Measurements from ENCODE around the gene RABGEF1.
"Not testable (repeated sequence)": the region's sequence is repeated elsewhere in the genome, so short reads cannot be mapped to it uniquely, and the experiment has no call there.

RABGEF1 gene

DNA sequence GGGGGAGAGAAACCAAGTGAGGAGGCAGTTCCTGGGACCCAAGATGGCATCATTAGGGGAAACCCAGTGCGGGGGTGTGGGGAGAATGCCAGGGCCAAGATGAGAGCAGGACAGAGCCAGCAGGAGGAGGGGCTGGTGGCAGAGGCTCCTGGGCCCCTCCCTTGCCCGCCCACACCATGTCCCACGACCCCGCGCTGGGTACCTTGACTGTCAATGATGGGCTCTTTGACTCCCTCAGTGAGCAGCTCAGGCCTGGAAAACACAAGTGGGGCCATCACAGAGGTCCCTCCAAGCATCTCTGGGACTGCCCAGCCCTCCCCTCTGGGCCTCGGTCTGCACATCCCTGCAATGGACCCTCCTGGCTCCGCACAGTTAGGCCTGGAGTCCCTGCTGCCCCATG lies 75.4 kb downstream of the RABGEF1 start:
- Histone ChIP-seq H3K9me3 (ENCODE audit: insufficient read depth, low read depth, low read length) (no peaks in the 10 kb centered on the region), H3K27ac (ENCODE audit: low read depth, low read length) (no peak overlapping the region), H3K36me3 (ENCODE audit: insufficient read depth, low read length) (peaks cover 15% of the 10 kb centered on the region), H3K4me3 (ENCODE audit: low read length) (no peak overlapping the region), H3K4me1 (ENCODE audit: insufficient read depth, low read length) (no peaks in the 10 kb centered on the region), H3K9ac (ENCODE audit: low read depth, low read length) (no peak overlapping the region), H3K27me3 (ENCODE audit: insufficient read depth, low read length) (no peaks in the 10 kb centered on the region)
- 90% methylated on average over 7 of the region's 7 CpGs for WGBS

DNA sequence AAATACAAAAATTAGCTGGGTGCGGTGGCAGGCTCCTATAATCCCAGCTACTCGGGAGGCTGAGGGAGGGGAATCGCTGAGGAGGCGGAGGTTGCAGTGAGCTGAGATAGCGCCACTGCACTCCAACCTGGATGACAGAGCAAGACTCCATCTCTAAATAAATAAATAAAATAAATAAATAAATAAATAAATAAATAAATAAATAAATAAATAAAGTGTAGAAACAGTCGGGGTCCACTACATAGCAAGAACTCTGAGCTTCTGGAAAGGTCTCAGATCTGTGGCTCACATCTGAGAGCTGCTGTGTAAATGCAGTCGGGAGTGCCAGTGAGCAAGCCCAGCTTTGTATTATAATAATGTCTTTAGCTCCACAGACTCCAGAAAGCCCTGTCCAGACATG lies 76.1 kb downstream of the RABGEF1 start:
- H3K27ac ChIP-seq (ENCODE audit: low read depth, low read length); H3K27me3 ChIP-seq (ENCODE audit: insufficient read depth, low read length); H3K36me3 ChIP-seq (ENCODE audit: insufficient read depth, low read length); H3K4me1 ChIP-seq (ENCODE audit: insufficient read depth, low read length); H3K4me3 ChIP-seq (ENCODE audit: low read length); H3K9me3 ChIP-seq (ENCODE audit: insufficient read depth, low read depth, low read length); H3K9ac ChIP-seq (ENCODE audit: low read depth, low read length): not testable (repeated sequence)
- WGBS, result 97% methylated on average over 6 of the region's 7 CpGs

DNA sequence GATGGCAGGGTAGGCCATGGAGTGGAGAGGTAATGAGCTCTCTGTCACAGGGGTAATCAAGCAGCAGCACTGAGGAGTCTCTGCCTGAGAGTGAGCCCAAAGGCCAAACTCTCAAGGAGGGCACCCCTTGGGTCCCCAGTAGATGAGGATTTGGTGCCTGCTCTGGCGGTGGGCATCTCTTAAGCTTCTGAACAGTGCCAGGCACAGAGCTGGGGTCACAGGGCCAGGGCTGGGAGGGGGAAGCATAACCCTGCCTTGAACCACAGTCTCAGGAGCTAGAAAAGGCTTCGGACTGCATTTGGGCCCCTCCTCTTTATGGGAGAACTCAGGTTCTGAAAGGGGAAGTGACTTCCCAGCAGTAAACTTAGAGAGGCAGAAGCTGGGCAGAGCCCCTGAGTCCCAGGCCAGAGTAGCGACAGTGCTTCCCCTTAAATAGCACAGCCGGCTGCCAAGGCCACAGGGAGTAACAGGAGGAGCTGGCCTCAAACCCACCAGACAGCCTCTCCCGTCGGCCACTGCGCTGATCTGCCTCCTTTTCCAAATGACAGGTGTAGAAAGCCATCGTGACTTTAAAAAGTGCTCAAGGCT lies 76.8 kb downstream of the RABGEF1 start:
- not testable (repeated sequence) for H3K9ac ChIP-seq (ENCODE audit: low read depth, low read length); H3K4me3 ChIP-seq (ENCODE audit: low read length); H3K36me3 ChIP-seq (ENCODE audit: insufficient read depth, low read length); H3K27me3 ChIP-seq (ENCODE audit: insufficient read depth, low read length); H3K4me1 ChIP-seq (ENCODE audit: insufficient read depth, low read length); H3K9me3 ChIP-seq (ENCODE audit: insufficient read depth, low read depth, low read length); H3K27ac ChIP-seq (ENCODE audit: low read depth, low read length)
- 85% methylated on average over 7 of the region's 8 CpGs for WGBS

DNA sequence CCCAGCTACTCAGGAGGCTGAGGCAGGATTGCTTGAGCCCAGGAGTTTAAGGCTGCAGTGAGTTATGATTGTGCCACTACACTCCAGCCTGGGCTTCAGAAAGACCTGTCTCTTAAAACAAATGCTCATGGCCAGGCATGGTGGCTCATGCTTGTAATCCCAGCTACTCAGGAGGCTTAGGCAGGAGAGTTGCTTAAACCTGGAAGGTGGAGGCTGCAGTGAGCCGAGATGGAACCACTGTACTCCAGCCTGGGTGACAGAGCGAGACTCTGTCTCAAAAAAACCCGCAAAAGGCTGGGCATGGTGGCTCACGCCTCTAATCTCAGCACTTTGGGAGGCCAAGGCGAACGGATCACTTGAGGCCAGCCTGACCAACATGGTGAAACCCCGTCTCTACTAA lies 77.4 kb downstream of the RABGEF1 start:
- H3K4me1 ChIP-seq (ENCODE audit: insufficient read depth, low read length); H3K4me3 ChIP-seq (ENCODE audit: low read length); H3K9ac ChIP-seq (ENCODE audit: low read depth, low read length); H3K27me3 ChIP-seq (ENCODE audit: insufficient read depth, low read length); H3K9me3 ChIP-seq (ENCODE audit: insufficient read depth, low read depth, low read length); H3K36me3 ChIP-seq (ENCODE audit: insufficient read depth, low read length); H3K27ac ChIP-seq (ENCODE audit: low read depth, low read length): not testable (repeated sequence)
- 93% methylated on average over 7 of the region's 7 CpGs for WGBS

DNA sequence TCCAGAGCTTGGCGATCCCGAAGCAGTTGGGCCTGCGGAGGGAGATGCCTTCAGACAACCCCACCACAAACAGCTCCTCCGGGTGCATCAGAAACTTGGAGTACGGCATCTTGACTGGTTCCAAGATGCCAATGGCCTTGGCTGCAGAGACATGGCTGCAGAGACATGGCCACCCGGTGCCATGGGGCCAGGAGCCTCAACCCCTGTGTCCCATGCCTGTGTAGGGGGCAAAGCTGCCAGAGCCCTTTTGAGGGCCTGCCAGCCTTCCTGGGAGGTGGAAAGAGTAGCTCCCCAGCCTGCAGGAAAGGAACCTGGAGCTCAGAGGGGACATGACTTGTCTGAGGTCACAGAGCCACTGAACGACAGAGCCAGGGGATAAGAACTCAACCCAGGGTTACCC lies 83.5 kb downstream of the RABGEF1 start:
- WGBS, result 94% methylated on average over 7 of the region's 7 CpGs
- Histone ChIP-seq H3K9me3 (ENCODE audit: insufficient read depth, low read depth, low read length) (no peaks in the 10 kb centered on the region), H3K27me3 (ENCODE audit: insufficient read depth, low read length) (no peaks in the 10 kb centered on the region), H3K36me3 (ENCODE audit: insufficient read depth, low read length) (no peaks in the 10 kb centered on the region), H3K4me3 (ENCODE audit: low read length) (no peak overlapping the region), H3K4me1 (ENCODE audit: insufficient read depth, low read length) (no peaks in the 10 kb centered on the region), H3K9ac (ENCODE audit: low read depth, low read length) (no peak overlapping the region), H3K27ac (ENCODE audit: low read depth, low read length) (no peak overlapping the region)

DNA sequence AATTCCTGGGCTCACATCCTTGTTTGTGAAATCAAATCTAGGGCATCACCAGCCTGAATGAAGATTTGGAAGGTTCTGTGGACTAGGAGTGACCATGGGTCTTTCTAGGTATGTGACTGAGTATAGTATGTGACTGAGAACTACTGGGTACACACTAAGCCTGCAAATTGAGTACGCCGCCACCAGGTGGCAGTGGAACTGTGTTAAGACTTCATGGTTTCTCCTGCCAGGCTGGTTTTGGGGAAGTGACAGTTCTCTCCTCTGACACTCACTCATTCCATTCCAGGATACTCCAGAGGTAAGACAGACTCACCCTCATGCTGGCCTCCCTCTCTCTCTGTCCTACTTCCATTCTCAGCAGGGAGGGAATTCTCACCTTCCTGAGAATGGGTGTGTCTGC lies 85.0 kb downstream of the RABGEF1 start:
- not testable (repeated sequence) for H3K27ac ChIP-seq (ENCODE audit: low read depth, low read length); H3K36me3 ChIP-seq (ENCODE audit: insufficient read depth, low read length); H3K27me3 ChIP-seq (ENCODE audit: insufficient read depth, low read length); H3K4me1 ChIP-seq (ENCODE audit: insufficient read depth, low read length); H3K4me3 ChIP-seq (ENCODE audit: low read length); H3K9me3 ChIP-seq (ENCODE audit: insufficient read depth, low read depth, low read length); H3K9ac ChIP-seq (ENCODE audit: low read depth, low read length)
- 11% methylated on average over 2 of the region's 2 CpGs for WGBS

DNA sequence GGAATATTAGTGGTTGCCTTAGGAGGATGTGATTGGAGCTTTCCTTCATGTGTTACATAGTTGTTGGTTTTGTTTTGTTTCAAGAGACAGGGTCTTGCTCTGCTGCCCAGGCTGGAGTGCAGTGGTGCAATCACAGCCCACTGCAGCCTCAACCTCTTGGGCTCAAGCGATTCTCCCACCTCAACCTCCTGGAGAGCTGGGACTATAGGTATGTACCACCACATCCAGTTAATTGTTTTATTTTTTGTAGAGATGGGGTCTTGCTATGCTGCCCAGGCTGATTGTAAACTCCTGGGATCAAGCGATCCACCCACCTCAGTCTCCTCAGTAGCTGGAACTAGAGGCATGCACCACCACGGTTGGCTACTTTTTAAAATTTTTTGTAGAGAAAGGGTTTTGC lies 86.1 kb downstream of the RABGEF1 start:
- 98% methylated on average over 3 of the region's 3 CpGs for WGBS
- Histone ChIP-seq H3K9ac (ENCODE audit: low read depth, low read length) (no peak overlapping the region), H3K4me1 (ENCODE audit: insufficient read depth, low read length) (no peaks in the 10 kb centered on the region), H3K4me3 (ENCODE audit: low read length) (no peak overlapping the region), H3K27me3 (ENCODE audit: insufficient read depth, low read length) (no peaks in the 10 kb centered on the region), H3K27ac (ENCODE audit: low read depth, low read length) (no peak overlapping the region), H3K9me3 (ENCODE audit: insufficient read depth, low read depth, low read length) (no peaks in the 10 kb centered on the region), H3K36me3 (ENCODE audit: insufficient read depth, low read length) (no peaks in the 10 kb centered on the region)

DNA sequence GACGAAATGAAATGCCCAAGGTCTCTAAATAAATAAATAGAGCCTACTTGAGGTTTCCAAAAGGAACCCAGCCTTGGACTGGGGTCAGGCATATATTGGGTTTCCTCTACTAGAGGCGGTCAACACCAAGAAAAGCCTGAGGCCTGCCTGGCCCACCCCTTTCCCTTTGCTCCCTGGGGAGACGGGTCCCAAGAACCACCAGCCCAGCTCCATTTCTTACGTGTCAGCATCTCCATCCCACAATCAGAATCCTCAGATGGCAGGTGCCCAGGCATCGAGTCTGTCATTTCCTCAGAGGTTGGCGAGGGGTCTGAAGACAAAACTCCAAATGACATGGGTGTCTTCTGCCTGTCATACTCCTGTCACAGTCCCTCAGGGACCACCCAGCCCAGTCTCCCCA lies 90.4 kb downstream of the RABGEF1 start:
- not testable (repeated sequence) for H3K9me3 ChIP-seq (ENCODE audit: insufficient read depth, low read depth, low read length); H3K27ac ChIP-seq (ENCODE audit: low read depth, low read length); H3K36me3 ChIP-seq (ENCODE audit: insufficient read depth, low read length); H3K4me3 ChIP-seq (ENCODE audit: low read length); H3K9ac ChIP-seq (ENCODE audit: low read depth, low read length); H3K4me1 ChIP-seq (ENCODE audit: insufficient read depth, low read length); H3K27me3 ChIP-seq (ENCODE audit: insufficient read depth, low read length)
- 90% methylated on average over 6 of the region's 6 CpGs for WGBS

DNA sequence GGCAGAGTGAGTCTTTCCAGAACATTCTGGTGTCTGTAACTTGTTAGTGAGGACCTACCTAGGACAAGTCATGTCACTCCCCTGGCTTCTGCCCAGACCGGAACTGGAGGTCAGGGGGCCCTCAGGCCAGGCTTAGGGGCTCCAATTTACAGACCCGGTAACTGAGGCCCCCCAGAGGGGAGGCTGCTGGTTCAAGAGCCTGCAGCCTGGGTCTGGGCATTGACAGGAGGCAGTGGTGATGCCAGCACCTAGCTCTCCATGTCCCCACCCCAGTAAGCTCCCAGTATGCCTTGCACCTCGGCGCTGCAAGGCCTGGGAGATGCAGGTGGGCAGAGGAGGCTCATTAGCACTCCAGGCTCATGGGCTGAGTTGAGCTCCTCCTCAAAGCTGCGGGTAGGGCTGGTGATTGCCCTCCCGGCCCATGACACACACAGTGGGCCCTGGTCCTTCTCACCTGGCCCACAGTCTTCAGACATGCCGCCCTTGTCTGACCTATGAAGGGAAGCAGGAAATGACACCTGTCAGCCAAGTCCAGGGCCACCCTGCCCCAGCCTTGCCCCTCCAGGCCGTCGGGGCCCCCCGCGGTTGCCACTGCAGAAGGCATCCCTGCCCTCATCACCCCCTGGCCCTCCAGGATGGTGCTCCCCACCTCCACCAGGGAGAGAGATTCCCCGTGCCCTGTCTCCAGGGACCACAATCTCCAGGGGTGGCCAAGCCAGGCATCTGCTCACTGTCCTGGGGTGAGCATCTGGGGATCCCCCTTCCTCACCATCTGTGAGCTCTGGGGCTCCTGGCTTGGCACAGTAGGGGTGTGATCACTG lies 92.2 kb downstream of the RABGEF1 start:
- no peaks in the 10 kb centered on the region for H3K36me3 ChIP-seq (ENCODE audit: insufficient read depth, low read length)
- H3K4me3 ChIP-seq (ENCODE audit: low read length), result no peak overlapping the region
- H3K27ac ChIP-seq (ENCODE audit: low read depth, low read length), result no peak overlapping the region
- H3K9ac ChIP-seq (ENCODE audit: low read depth, low read length), result no peak overlapping the region
- H3K27me3 ChIP-seq (ENCODE audit: insufficient read depth, low read length), result no peaks in the 10 kb centered on the region
- H3K9me3 ChIP-seq (ENCODE audit: insufficient read depth, low read depth, low read length), result no peaks in the 10 kb centered on the region
- no peaks in the 10 kb centered on the region for H3K4me1 ChIP-seq (ENCODE audit: insufficient read depth, low read length)
- 85% methylated on average over 12 of the region's 12 CpGs for WGBS

DNA sequence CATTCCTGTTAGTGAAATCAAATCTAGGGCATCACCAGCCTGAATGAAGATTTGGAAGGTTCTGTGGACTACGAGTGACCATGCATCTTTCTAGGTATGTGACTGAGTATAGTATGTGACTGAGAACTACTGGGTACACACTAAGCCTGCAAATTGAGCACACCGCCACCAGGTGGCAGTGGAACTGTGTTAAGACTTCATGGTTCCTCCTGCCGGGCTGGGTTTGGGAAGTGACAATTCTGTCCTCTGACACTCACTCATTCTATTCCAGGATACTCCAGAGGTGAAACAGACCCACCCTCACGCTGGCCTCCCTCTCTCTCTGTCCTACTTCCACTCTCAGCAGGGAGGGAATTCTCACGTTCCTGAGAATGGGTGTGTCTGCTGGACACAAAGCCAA lies 96.5 kb downstream of the RABGEF1 start:
- H3K36me3 ChIP-seq (ENCODE audit: insufficient read depth, low read length), result no peaks in the 10 kb centered on the region
- no peaks in the 10 kb centered on the region for H3K27me3 ChIP-seq (ENCODE audit: insufficient read depth, low read length)
- no peaks in the 10 kb centered on the region for H3K9me3 ChIP-seq (ENCODE audit: insufficient read depth, low read depth, low read length)
- no peak overlapping the region for H3K27ac ChIP-seq (ENCODE audit: low read depth, low read length)
- H3K4me1 ChIP-seq (ENCODE audit: insufficient read depth, low read length), result no peaks in the 10 kb centered on the region
- whole genome bisulfite sequencing, result 28% methylated on average over 5 of the region's 5 CpGs
- no peak overlapping the region for H3K4me3 ChIP-seq (ENCODE audit: low read length)
- no peak overlapping the region for H3K9ac ChIP-seq (ENCODE audit: low read depth, low read length)

DNA sequence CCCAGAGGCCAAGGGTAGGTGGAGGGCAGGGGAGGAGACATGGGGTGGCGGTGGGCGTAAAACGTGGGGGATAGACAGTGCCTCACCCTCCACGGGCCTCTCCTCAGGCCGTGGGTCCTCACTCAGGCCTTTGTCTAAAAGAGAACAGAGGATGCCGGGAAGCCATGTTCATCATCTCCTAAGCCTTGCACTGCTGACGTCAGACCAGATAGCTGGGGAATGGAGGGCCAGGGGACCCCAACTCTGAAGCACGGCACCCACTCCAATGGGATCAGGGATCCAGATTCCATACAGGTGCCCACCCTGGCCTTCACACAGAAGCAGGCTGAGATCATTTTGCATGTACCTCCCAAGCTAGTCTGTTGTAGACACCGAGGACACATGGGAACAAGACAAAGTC lies 97.1 kb downstream of the RABGEF1 start:
- Histone ChIP-seq H3K9me3 (ENCODE audit: insufficient read depth, low read depth, low read length) (no peaks in the 10 kb centered on the region), H3K27me3 (ENCODE audit: insufficient read depth, low read length) (no peaks in the 10 kb centered on the region), H3K36me3 (ENCODE audit: insufficient read depth, low read length) (no peaks in the 10 kb centered on the region), H3K4me3 (ENCODE audit: low read length) (no peak overlapping the region), H3K27ac (ENCODE audit: low read depth, low read length) (no peak overlapping the region), H3K4me1 (ENCODE audit: insufficient read depth, low read length) (no peaks in the 10 kb centered on the region), H3K9ac (ENCODE audit: low read depth, low read length) (no peak overlapping the region)
- 94% methylated on average over 9 of the region's 9 CpGs for WGBS

DNA sequence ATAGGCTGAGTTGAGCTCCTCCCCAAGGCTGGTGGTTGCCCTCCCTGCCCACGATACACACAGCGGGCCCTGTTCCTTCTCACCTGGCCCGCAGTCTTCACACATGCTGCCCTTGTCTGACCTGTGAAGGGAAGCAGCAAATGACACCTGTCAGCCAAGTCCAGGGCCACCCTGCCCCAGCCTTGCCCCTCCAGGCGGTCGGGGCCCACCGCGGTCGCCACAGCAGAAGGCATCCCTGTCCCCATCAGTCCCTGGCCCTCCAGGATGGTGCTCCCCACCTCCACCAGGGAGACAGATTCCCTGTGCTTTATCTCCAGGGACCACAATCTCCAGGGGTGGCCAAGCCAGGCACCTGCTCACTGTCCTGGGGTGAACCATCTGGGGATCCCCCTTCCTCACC lies 99.3 kb downstream of the RABGEF1 start:
- Histone ChIP-seq H3K9me3 (ENCODE audit: insufficient read depth, low read depth, low read length) (no peaks in the 10 kb centered on the region), H3K27ac (ENCODE audit: low read depth, low read length) (no peak overlapping the region), H3K9ac (ENCODE audit: low read depth, low read length) (no peak overlapping the region), H3K36me3 (ENCODE audit: insufficient read depth, low read length) (no peaks in the 10 kb centered on the region), H3K27me3 (ENCODE audit: insufficient read depth, low read length) (no peaks in the 10 kb centered on the region), H3K4me1 (ENCODE audit: insufficient read depth, low read length) (no peaks in the 10 kb centered on the region), H3K4me3 (ENCODE audit: low read length) (no peak overlapping the region)
- whole genome bisulfite sequencing, result 86% methylated on average over 8 of the region's 8 CpGs
